Loucy (cell line): ENCODE results near the gene SIK2.

ENCODE experiments used
- EZH2phosphoT487 ChIP-seq: fragments of 200-600 bp; IDR thresholded peaks from 2 replicates; pipeline ENCODE4 v1.6.1; 2018; ENCODE audit warnings: antibody characterized with exemption, mild to moderate bottlenecking, moderate library complexity, borderline replicate concordance
- TF ChIP-seq, protein P1 (sequence below): fragments of 200-600 bp; sonication (generic); conservative IDR thresholded peaks from 2 replicates; pipeline ENCODE4 v1.5.1; 2014; ENCODE audit warnings: mild to moderate bottlenecking, antibody characterized with exemption, low read length

GRCh38 chr11:111683806-111684205, 81.6 kb downstream of the SIK2 start:
- TF ChIP-seq, protein P1, sequence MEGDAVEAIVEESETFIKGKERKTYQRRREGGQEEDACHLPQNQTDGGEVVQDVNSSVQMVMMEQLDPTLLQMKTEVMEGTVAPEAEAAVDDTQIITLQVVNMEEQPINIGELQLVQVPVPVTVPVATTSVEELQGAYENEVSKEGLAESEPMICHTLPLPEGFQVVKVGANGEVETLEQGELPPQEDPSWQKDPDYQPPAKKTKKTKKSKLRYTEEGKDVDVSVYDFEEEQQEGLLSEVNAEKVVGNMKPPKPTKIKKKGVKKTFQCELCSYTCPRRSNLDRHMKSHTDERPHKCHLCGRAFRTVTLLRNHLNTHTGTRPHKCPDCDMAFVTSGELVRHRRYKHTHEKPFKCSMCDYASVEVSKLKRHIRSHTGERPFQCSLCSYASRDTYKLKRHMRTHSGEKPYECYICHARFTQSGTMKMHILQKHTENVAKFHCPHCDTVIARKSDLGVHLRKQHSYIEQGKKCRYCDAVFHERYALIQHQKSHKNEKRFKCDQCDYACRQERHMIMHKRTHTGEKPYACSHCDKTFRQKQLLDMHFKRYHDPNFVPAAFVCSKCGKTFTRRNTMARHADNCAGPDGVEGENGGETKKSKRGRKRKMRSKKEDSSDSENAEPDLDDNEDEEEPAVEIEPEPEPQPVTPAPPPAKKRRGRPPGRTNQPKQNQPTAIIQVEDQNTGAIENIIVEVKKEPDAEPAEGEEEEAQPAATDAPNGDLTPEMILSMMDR, result no peak
- TF ChIP-seq EZH2phosphoT487, result no peak
